HepG2 (cell line): ENCODE data around the gene NARS2. TPM values are rescaled to one million over a fixed set of nuclear protein-coding genes. Genes with fewer than 3 reads are reported as not detected.
"Not testable (repeated sequence)": the region's sequence is repeated elsewhere in the genome, so short reads cannot be mapped to it uniquely, and the experiment has no call there.

Source experiments
- AKAP8 ChIP-seq: sonication (generic); formaldehyde crosslinking; IDR thresholded peaks from 2 replicates; pipeline ENCODE4 v1.5.1; 2020; ENCODE audit warnings: mild to moderate bottlenecking, missing genetic modification reagents
- CEBPB ChIP-seq: IDR thresholded peaks from 2 replicates; pipeline ENCODE4 v1.6.1; 2011; ENCODE audit warnings: low read depth, low read length, improper control_type of control experiment, borderline replicate concordance
- GATAD2A ChIP-seq: IDR thresholded peaks from 2 replicates; pipeline ENCODE4 v1.6.1; 2016
- HDAC1 ChIP-seq: sonication (generic); formaldehyde crosslinking; IDR thresholded peaks from 2 replicates; pipeline ENCODE4 v1.5.1; 2020; ENCODE audit warnings: mild to moderate bottlenecking, missing genetic modification reagents
- HMG20B ChIP-seq: conservative IDR thresholded peaks from 2 replicates; pipeline ENCODE4 v1.6.1; 2016; ENCODE audit warnings: missing genetic modification reagents, missing compliant biosample characterization
- KLF12 ChIP-seq: sonication (generic); formaldehyde crosslinking; IDR thresholded peaks from 2 replicates; pipeline ENCODE4 v1.4.0; 2020; ENCODE audit warnings: missing genetic modification reagents, borderline replicate concordance
- NR2F6 ChIP-seq, 2 experiments: IDR thresholded peaks; 2 replicates each; pipeline ENCODE4 v1.6.1; 2016; ENCODE audit warnings: antibody characterized with exemption in 1 of 2, mild to moderate bottlenecking in 1 of 2
- SALL1 ChIP-seq: sonication (generic); formaldehyde crosslinking; IDR thresholded peaks from 2 replicates; pipeline ENCODE4 v1.8.0; 2022; ENCODE audit warnings: mild to moderate bottlenecking, missing genetic modification reagents
- SIX1 ChIP-seq: sonication (generic); formaldehyde crosslinking; IDR thresholded peaks from 2 replicates; pipeline ENCODE4 v1.4.0; 2020; ENCODE audit warnings: missing genetic modification reagents, borderline replicate concordance
- SOX6 ChIP-seq, 2 experiments: fragments of 450-650 bp in 1 of 2; sonication (generic) in 1 of 2; formaldehyde crosslinking in 1 of 2; IDR thresholded peaks; 2 replicates each; pipeline versions ENCODE4 v1.4.0 to v1.6.1; 2017 to 2020; ENCODE audit warnings: antibody characterized with exemption in 1 of 2, mild to moderate bottlenecking in 1 of 2, missing genetic modification reagents in 1 of 2
- TCF12 ChIP-seq, 2 experiments: fragments of 450-650 bp in 1 of 2; sonication (generic) in 1 of 2; formaldehyde crosslinking in 1 of 2; IDR thresholded peaks; 2 replicates each; pipeline versions ENCODE4 v1.6.1 to v1.8.0; 2017 to 2022; ENCODE audit warnings: antibody characterized with exemption in 1 of 2, mild to moderate bottlenecking in 1 of 2, missing genetic modification reagents in 1 of 2, moderate library complexity in 1 of 2
- TCF7 ChIP-seq: sonication (generic); IDR thresholded peaks from 2 replicates; pipeline ENCODE4 v1.6.1; 2016; ENCODE audit warnings: antibody characterized with exemption, low read depth
- TCF7L2 ChIP-seq: IDR thresholded peaks from 2 replicates; pipeline ENCODE4 v1.6.1; 2011; ENCODE audit warnings: mild to moderate bottlenecking, low read depth, low read length, moderate library complexity
- TOE1 ChIP-seq: sonication (generic); formaldehyde crosslinking; IDR thresholded peaks from 2 replicates; pipeline ENCODE4 v1.4.0; 2020; ENCODE audit warnings: mild to moderate bottlenecking, missing genetic modification reagents
- ZFP1 ChIP-seq: IDR thresholded peaks from 2 replicates; pipeline ENCODE4 v1.6.1; 2016
- ZMYM2 ChIP-seq: sonication (generic); formaldehyde crosslinking; IDR thresholded peaks from 2 replicates; pipeline ENCODE4 v1.8.0; 2022; ENCODE audit warnings: mild to moderate bottlenecking, missing genetic modification reagents
- ZNF556 ChIP-seq: sonication (generic); formaldehyde crosslinking; IDR thresholded peaks from 2 replicates; pipeline ENCODE4 v1.4.0; 2020; ENCODE audit warnings: mild to moderate bottlenecking, missing genetic modification reagents, borderline replicate concordance
- ZNF557 ChIP-seq: sonication (generic); formaldehyde crosslinking; IDR thresholded peaks from 2 replicates; pipeline ENCODE4 v1.4.0; 2020; ENCODE audit warnings: missing genetic modification reagents
- ZNF652 ChIP-seq: IDR thresholded peaks from 2 replicates; pipeline ENCODE4 v1.6.1; 2016; ENCODE audit warnings: low read depth, borderline replicate concordance
- polyA plus RNA-seq, 8 experiments: library from polyadenylated mRNA; depleted of rRNA in 3 of 8; stranded (reverse) in 7 of 8; unstranded in 1 of 8; fragments of >200 nt; fragmentation: Illumina TruSeq in 4 of 8; extraction: Trizol in 4 of 8; gene quantifications; 2 replicates each; pipeline versions ENCODE4 v1.2.1 to v1.2.3, GENCODE V29; 2011 to 2016; ENCODE audit warnings: low read depth in 4 of 8, missing spikeins in 1 of 8, mixed read lengths in 1 of 8; ENCODE audit not compliant: insufficient read depth in 1 of 8
- total RNA-seq, 5 experiments: library from RNA; depleted of rRNA; stranded (reverse); fragments of >200 nt; fragmentation: Illumina TruSeq; extraction: Trizol; gene quantifications; 2 replicates each; pipeline ENCODE4 v1.2.3, GENCODE V29; 2016; ENCODE audit warnings: low read depth in 1 of 5
- TF ChIP-seq, protein P1 (sequence below): sonication (generic); formaldehyde crosslinking; IDR thresholded peaks from 2 replicates; pipeline ENCODE4 v1.4.0; 2020; ENCODE audit warnings: missing genetic modification reagents
- TF ChIP-seq, protein P2 (sequence below): fragments of 450-650 bp; IDR thresholded peaks from 2 replicates; pipeline ENCODE4 v1.6.1; 2016
- TF ChIP-seq, protein P3 (sequence below): sonication (generic); formaldehyde crosslinking; IDR thresholded peaks from 2 replicates; pipeline ENCODE4 v1.4.0; 2020; ENCODE audit warnings: missing genetic modification reagents
- TF ChIP-seq, protein P4 (sequence below): sonication (generic); formaldehyde crosslinking; IDR thresholded peaks from 2 replicates; pipeline ENCODE4 v1.4.0; 2020; ENCODE audit warnings: missing genetic modification reagents

NARS2 gene
- total and polyA plus RNA-seq, 2 of the 13 experiments (the other 11 are each of a cell fraction or from before 2014, with no cell fraction given) = 45.9 to 65.0 TPM

DNA sequence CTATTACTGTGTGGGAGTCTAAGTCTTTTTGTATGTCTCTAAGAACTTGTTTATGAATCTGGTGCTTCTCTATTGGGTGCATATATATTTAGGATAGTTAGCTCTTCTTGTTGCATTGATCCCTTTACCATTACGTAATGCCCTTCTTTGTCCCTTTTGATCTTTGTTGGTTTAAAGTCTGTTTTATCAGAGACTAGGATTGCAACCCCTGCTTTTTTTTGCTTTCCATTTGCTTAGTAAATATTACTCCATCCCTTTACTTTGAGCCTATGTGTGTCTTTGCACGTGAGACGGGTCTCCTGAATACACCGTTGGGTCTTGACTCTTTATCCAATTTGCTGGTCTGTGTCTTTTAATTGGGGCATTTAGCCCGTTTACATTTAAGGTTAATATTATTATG lies 26.4 kb upstream of the NARS2 start (continued):
- peak; percentile 75; the same call in 1 of the 2 replicates for TF ChIP-seq CEBPB
- TF ChIP-seq ZNF652 (CRISPR knock-in tag) = peak; percentile 37; the same call in 1 of the 2 replicates
- TF ChIP-seq, protein P1, sequence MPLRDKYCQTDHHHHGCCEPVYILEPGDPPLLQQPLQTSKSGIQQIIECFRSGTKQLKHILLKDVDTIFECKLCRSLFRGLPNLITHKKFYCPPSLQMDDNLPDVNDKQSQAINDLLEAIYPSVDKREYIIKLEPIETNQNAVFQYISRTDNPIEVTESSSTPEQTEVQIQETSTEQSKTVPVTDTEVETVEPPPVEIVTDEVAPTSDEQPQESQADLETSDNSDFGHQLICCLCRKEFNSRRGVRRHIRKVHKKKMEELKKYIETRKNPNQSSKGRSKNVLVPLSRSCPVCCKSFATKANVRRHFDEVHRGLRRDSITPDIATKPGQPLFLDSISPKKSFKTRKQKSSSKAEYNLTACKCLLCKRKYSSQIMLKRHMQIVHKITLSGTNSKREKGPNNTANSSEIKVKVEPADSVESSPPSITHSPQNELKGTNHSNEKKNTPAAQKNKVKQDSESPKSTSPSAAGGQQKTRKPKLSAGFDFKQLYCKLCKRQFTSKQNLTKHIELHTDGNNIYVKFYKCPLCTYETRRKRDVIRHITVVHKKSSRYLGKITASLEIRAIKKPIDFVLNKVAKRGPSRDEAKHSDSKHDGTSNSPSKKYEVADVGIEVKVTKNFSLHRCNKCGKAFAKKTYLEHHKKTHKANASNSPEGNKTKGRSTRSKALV (CRISPR knock-in tag) = peak; percentile 81; the same call in 1 of the 2 replicates
- TF ChIP-seq, protein P2, sequence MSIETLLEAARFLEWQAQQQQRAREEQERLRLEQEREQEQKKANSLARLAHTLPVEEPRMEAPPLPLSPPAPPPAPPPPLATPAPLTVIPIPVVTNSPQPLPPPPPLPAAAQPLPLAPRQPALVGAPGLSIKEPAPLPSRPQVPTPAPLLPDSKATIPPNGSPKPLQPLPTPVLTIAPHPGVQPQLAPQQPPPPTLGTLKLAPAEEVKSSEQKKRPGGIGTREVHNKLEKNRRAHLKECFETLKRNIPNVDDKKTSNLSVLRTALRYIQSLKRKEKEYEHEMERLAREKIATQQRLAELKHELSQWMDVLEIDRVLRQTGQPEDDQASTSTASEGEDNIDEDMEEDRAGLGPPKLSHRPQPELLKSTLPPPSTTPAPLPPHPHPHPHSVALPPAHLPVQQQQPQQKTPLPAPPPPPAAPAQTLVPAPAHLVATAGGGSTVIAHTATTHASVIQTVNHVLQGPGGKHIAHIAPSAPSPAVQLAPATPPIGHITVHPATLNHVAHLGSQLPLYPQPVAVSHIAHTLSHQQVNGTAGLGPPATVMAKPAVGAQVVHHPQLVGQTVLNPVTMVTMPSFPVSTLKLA = peak; percentile 41
- TF ChIP-seq TCF12, SOX6 (IDR thresholded peaks at IDR 0.05): not testable (repeated sequence)
- peak; percentile 90; the same call in 1 of the 2 replicates for TF ChIP-seq TCF12 (CRISPR knock-in tag; IDR thresholded peaks at IDR 0.05)
- peak; percentile 67; the same call in 1 of the 2 replicates for TF ChIP-seq ZFP1 (CRISPR knock-in tag)
- TF ChIP-seq HMG20B (CRISPR knock-in tag) = peak; percentile 88
- peak; percentile 43; the same call in 1 of the 2 replicates for TF ChIP-seq SALL1 (CRISPR knock-in tag)
- peak; percentile 96 for TF ChIP-seq TCF7
- TF ChIP-seq, protein P3, sequence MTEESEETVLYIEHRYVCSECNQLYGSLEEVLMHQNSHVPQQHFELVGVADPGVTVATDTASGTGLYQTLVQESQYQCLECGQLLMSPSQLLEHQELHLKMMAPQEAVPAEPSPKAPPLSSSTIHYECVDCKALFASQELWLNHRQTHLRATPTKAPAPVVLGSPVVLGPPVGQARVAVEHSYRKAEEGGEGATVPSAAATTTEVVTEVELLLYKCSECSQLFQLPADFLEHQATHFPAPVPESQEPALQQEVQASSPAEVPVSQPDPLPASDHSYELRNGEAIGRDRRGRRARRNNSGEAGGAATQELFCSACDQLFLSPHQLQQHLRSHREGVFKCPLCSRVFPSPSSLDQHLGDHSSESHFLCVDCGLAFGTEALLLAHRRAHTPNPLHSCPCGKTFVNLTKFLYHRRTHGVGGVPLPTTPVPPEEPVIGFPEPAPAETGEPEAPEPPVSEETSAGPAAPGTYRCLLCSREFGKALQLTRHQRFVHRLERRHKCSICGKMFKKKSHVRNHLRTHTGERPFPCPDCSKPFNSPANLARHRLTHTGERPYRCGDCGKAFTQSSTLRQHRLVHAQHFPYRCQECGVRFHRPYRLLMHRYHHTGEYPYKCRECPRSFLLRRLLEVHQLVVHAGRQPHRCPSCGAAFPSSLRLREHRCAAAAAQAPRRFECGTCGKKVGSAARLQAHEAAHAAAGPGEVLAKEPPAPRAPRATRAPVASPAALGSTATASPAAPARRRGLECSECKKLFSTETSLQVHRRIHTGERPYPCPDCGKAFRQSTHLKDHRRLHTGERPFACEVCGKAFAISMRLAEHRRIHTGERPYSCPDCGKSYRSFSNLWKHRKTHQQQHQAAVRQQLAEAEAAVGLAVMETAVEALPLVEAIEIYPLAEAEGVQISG (CRISPR knock-in tag) = peak; percentile 25; the same call in 1 of the 2 replicates
- peak; percentile 82 for TF ChIP-seq SIX1 (CRISPR knock-in tag)
- TF ChIP-seq SOX6 (CRISPR knock-in tag; IDR thresholded peaks at IDR 0.05) = peak; percentile 96
- peak; percentile 67; the same call in 1 of the 2 replicates for TF ChIP-seq TOE1
- peak; percentile 40; the same call in 1 of the 2 replicates for TF ChIP-seq KLF12 (CRISPR knock-in tag)
- peak; percentile 78; the same call in 1 of the 2 replicates for TF ChIP-seq ZMYM2 (CRISPR knock-in tag)
- peak; percentile 48; the same call in 1 of the 2 replicates for TF ChIP-seq AKAP8 (CRISPR knock-in tag)
- TF ChIP-seq, protein P4, sequence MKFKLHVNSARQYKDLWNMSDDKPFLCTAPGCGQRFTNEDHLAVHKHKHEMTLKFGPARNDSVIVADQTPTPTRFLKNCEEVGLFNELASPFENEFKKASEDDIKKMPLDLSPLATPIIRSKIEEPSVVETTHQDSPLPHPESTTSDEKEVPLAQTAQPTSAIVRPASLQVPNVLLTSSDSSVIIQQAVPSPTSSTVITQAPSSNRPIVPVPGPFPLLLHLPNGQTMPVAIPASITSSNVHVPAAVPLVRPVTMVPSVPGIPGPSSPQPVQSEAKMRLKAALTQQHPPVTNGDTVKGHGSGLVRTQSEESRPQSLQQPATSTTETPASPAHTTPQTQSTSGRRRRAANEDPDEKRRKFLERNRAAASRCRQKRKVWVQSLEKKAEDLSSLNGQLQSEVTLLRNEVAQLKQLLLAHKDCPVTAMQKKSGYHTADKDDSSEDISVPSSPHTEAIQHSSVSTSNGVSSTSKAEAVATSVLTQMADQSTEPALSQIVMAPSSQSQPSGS (CRISPR knock-in tag) = peak; percentile 98
- peak; percentile 97 for TF ChIP-seq GATAD2A (CRISPR knock-in tag)
- TF ChIP-seq ZNF556 (CRISPR knock-in tag) = peak; percentile 46; the same call in 1 of the 2 replicates
- peak; percentile 57; the same call in 1 of the 2 replicates for TF ChIP-seq TCF7L2
- peak; percentile 81 for TF ChIP-seq HDAC1 (CRISPR knock-in tag)
- TF ChIP-seq NR2F6 (IDR thresholded peaks at IDR 0.05) = peak; percentile 76
- peak; percentile 57 for TF ChIP-seq NR2F6 (CRISPR knock-in tag; IDR thresholded peaks at IDR 0.05)
- TF ChIP-seq ZNF557 = 0 out of 2 replicates have a peak, but pooled peaks have one; percentile 67
